HCT116 (cell line): ENCODE measurements around the gene CLN6. TPM values are rescaled to one million over a fixed set of nuclear protein-coding genes. Genes with fewer than 3 reads are reported as not detected.

Experiments
- ATAC-seq: fragments of 200-7000 bp; cut with Tn5 transposase; 2 replicates; pipeline ENCODE4 v1.9.1; 2020; ENCODE audit warnings: mild to moderate bottlenecking, moderate library complexity
- BruUV-seq: library from RNA; stranded (reverse); fragments of 400-500 nt; replicated peaks from 2 replicates; lab custom pipeline; 2021; lab: Mats Ljungman, UMichigan
- CTCF ChIA-PET: fragments of 300-600 bp; sonication (Branson Sonifier 250); formaldehyde crosslinking; loops from one replicate; lab custom pipeline; 2021; ENCODE audit warnings: antibody characterized with exemption; lab: Charles Lee
- POLR2A ChIA-PET: fragments of 300-600, 350-600 bp; sonication (Branson Sonifier 250); formaldehyde crosslinking; loops from one replicate; lab custom pipeline; 2021; ENCODE audit warnings: antibody characterized with exemption; lab: Charles Lee
- RAD21 ChIA-PET, 2 experiments: fragments of 300-600 bp; sonication (Branson Sonifier 250); formaldehyde crosslinking; loops; one replicate each; lab custom pipeline; 2023; ENCODE audit warnings: low total read pairs in 2 of 2; ENCODE audit not compliant: uncharacterized antibody in 2 of 2, unreplicated experiment in 2 of 2, low non-redundant PET in 1 of 2; lab: Charles Lee
- DNase-seq: peaks from one replicate; pipeline ENCODE4 v3.0.0-alpha.2; 2010; ENCODE audit warnings: low read depth, low spot score
- H2AFZ ChIP-seq: fragments of 200-600 bp; shearing (Covaris generic), sonication (generic); 2 replicates; pipeline ENCODE4 v1.6.1; 2017; ENCODE audit warnings: low read depth, mixed run types, mixed read lengths, antibody characterized with exemption, low read length; ENCODE audit not compliant: poor library complexity, severe bottlenecking
- H3K27ac ChIP-seq: 2 replicates; pipeline ENCODE4 v1.5.1; 2012; ENCODE audit warnings: low read depth, low read length
- H3K27me3 ChIP-seq: fragments of 200-600 bp; sonication (generic); 2 replicates; pipeline ENCODE4 v1.6.1; 2016; ENCODE audit warnings: mixed run types, low read length, mixed read lengths; ENCODE audit not compliant: insufficient read depth
- H3K36me3 ChIP-seq, 2 experiments: fragments of 200-500 bp in 1 of 2; fragments of 200-600 bp in 1 of 2; sonication (Bioruptor generic) in 1 of 2; sonication (generic) in 1 of 2; 2 replicates each; pipeline versions ENCODE4 v1.5.1 to v1.6.1; 2014 to 2016; ENCODE audit warnings: low read length in 2 of 2, inconsistent platforms in 1 of 2, mixed read lengths in 1 of 2, mixed run types in 1 of 2; ENCODE audit not compliant: insufficient read depth in 2 of 2, control insufficient read depth in 1 of 2
- H3K4me1 ChIP-seq, 2 experiments: fragments of 200-600 bp in 1 of 2; sonication (generic) in 1 of 2; 2 replicates each; pipeline versions ENCODE4 v1.5.1 to v1.6.1; 2012 to 2017; ENCODE audit warnings: low read length in 2 of 2, inconsistent platforms in 1 of 2, mild to moderate bottlenecking in 1 of 2, mixed read lengths in 1 of 2, mixed run types in 1 of 2, moderate library complexity in 1 of 2; ENCODE audit not compliant: insufficient read depth in 2 of 2, control insufficient read depth in 1 of 2
- H3K4me2 ChIP-seq: fragments of 200-600 bp; sonication (generic); 2 replicates; pipeline ENCODE4 v1.6.1; 2017; ENCODE audit warnings: mixed run types, low read length, mixed read lengths
- H3K4me3 ChIP-seq, 2 experiments: fragments of 200-600 bp in 1 of 2; sonication (generic) in 1 of 2; replicated peaks in 1 of 2; 2 replicates each; pipeline ENCODE4 v1.5.1; 2011 to 2016; ENCODE audit warnings: low read length in 2 of 2, control low read depth in 1 of 2, low read depth in 1 of 2, mild to moderate bottlenecking in 1 of 2, mixed read lengths in 1 of 2, mixed run types in 1 of 2
- H3K79me2 ChIP-seq: fragments of 200-600 bp; sonication (generic); 2 replicates; pipeline ENCODE4 v1.6.1; 2017; ENCODE audit warnings: mild to moderate bottlenecking, mixed run types, low read length, moderate library complexity, mixed read lengths; ENCODE audit not compliant: insufficient read depth
- H3K9ac ChIP-seq: fragments of 200-600 bp; sonication (generic); 2 replicates; pipeline ENCODE4 v1.6.1; 2016; ENCODE audit warnings: low read length, mixed read lengths
- H3K9me2 ChIP-seq: fragments of 200-600 bp; sonication (generic), shearing (Covaris generic); 2 replicates; pipeline ENCODE4 v1.6.1; 2017; ENCODE audit warnings: mixed run types, mild to moderate bottlenecking, moderate library complexity; ENCODE audit not compliant: insufficient read depth
- H3K9me3 ChIP-seq, 2 experiments: fragments of 200-500 bp in 1 of 2; fragments of 200-600 bp in 1 of 2; sonication (Bioruptor generic) in 1 of 2; sonication (generic) in 1 of 2; 2 replicates each; pipeline ENCODE4 v1.6.1; 2014 to 2017; ENCODE audit warnings: low read length in 2 of 2, mixed read lengths in 2 of 2, inconsistent platforms in 1 of 2, low read depth in 1 of 2, mild to moderate bottlenecking in 1 of 2, mixed run types in 1 of 2, moderate library complexity in 1 of 2; ENCODE audit not compliant: control insufficient read depth in 1 of 2, insufficient read depth in 1 of 2
- H4K20me1 ChIP-seq: fragments of 200-600 bp; sonication (generic), shearing (Covaris generic); 2 replicates; pipeline ENCODE4 v1.6.1; 2017; ENCODE audit warnings: mixed run types, mild to moderate bottlenecking, moderate library complexity; ENCODE audit not compliant: insufficient read depth
- ATF3 ChIP-seq: IDR thresholded peaks from 2 replicates; pipeline ENCODE4 v1.6.1; 2012
- CBX3 ChIP-seq: IDR thresholded peaks from 2 replicates; pipeline ENCODE4 v1.6.1; 2012; ENCODE audit warnings: low read depth
- CEBPB ChIP-seq: IDR thresholded peaks from 2 replicates; pipeline ENCODE4 v1.6.1; 2012; ENCODE audit warnings: low read depth
- CTCF ChIP-seq, 3 experiments: fragments of 200-600 bp in 1 of 3; sonication (generic) in 1 of 3; IDR thresholded peaks in 2 of 3; conservative IDR thresholded peaks in 1 of 3; 2 replicates each; pipeline ENCODE4 v1.5.1; 2012 to 2017; ENCODE audit warnings: low read depth in 2 of 3, low read length in 2 of 3, antibody characterized with exemption in 1 of 3, borderline replicate concordance in 1 of 3, control low read depth in 1 of 3, mild to moderate bottlenecking in 1 of 3, mixed read lengths in 1 of 3, mixed run types in 1 of 3, moderate library complexity in 1 of 3; ENCODE audit not compliant: insufficient read depth in 1 of 3
- EGR1 ChIP-seq: IDR thresholded peaks from 2 replicates; pipeline ENCODE4 v1.6.1; 2012; ENCODE audit warnings: low read depth
- EZH2phosphoT487 ChIP-seq: fragments of 200-600 bp; IDR thresholded peaks from 2 replicates; pipeline ENCODE4 v1.6.1; 2018; ENCODE audit warnings: antibody characterized with exemption, borderline replicate concordance
- FOSL1 ChIP-seq: IDR thresholded peaks from 2 replicates; pipeline ENCODE4 v1.6.1; 2012; ENCODE audit warnings: low read depth
- JUND ChIP-seq: IDR thresholded peaks from 2 replicates; pipeline ENCODE4 v1.6.1; 2012
- MAX ChIP-seq: IDR thresholded peaks from 2 replicates; pipeline ENCODE4 v1.6.1; 2012
- POLR2AphosphoS5 ChIP-seq: IDR thresholded peaks from 2 replicates; pipeline ENCODE4 v1.6.1; 2011; ENCODE audit warnings: mild to moderate bottlenecking, low read depth, low read length, moderate library complexity
- RAD21 ChIP-seq: IDR thresholded peaks from 2 replicates; pipeline ENCODE4 v1.6.1; 2012; ENCODE audit warnings: low read depth, mild to moderate bottlenecking
- REST ChIP-seq: IDR thresholded peaks from 2 replicates; pipeline ENCODE4 v1.6.1; 2012; ENCODE audit warnings: low read depth
- SP1 ChIP-seq: IDR thresholded peaks from 2 replicates; pipeline ENCODE4 v1.6.1; 2012; ENCODE audit warnings: low read depth
- ZBTB33 ChIP-seq: IDR thresholded peaks from 2 replicates; pipeline ENCODE4 v1.6.1; 2011; ENCODE audit warnings: mild to moderate bottlenecking, low read length, moderate library complexity; ENCODE audit not compliant: insufficient replicate concordance; ENCODE audit errors: extremely low read depth
- intact Hi-C: fragments of 100-400 bp; cut with micrococcal nuclease; formaldehyde crosslinking; loops from 2 replicates; pipeline ENCODE4 v1.10.0; 2022
- total RNA-seq: library from RNA; stranded (reverse); gene quantifications from one replicate; pipeline ENCODE4 v1.2.1, GENCODE V29; 2021; ENCODE audit not compliant: unreplicated experiment

CLN6 gene
- total RNA-seq, 1 experiment from 2014 or later = 44.1 TPM

GRCh38 chr15:68268405-68268804 is 38.9 kb upstream of the CLN6 start (continued):
- TF ChIP-seq CTCF (IDR thresholded peaks at IDR 0.05 in 2 of 3, conservative IDR thresholded peaks at IDR 0.05 in 1 of 3; ENCODE audit: borderline replicate concordance in 1 of 3, insufficient read depth in 1 of 3, low read depth in 2 of 3, low read length in 2 of 3) = no peak

- BruUV-seq = no TSS peak
- Histone ChIP-seq H3K4me3 (no peak overlapping the region), H3K9me3 (no peaks in the 10 kb centered on the region), H2AFZ (no peak overlapping the region), H3K79me2 (no peaks in the 10 kb centered on the region), H3K9ac (no peak overlapping the region), H3K4me1 (peaks cover 4% of the 10 kb centered on the region in 2 experiments), H3K9me2 (no peaks in the 10 kb centered on the region), H3K4me2 (no peak overlapping the region), H3K27ac (no peak overlapping the region), H4K20me1 (no peaks in the 10 kb centered on the region), H3K36me3 (no peaks in the 10 kb centered on the region), H3K27me3 (no peaks in the 10 kb centered on the region)
- DNase-seq (no peak), ATAC-seq (no peak)
- ChIA-PET POLR2A (interaction anchor here (2.9 kb wide), 1 partner anchor 11 kb away, joined by 9 read pairs; the partner anchor contains the start of gene FEM1B), RAD21 (no interaction called here), CTCF (interaction anchor here (3.1 kb wide), 1 partner anchor 13 kb away, joined by 8 read pairs; no protein-coding TSS in a partner anchor)
- intact Hi-C loops = no loop called here
- TF ChIP-seq FOSL1 = no peak
- TF ChIP-seq REST = no peak
- TF ChIP-seq SP1 = no peak
- TF ChIP-seq POLR2AphosphoS5 = no peak
- TF ChIP-seq JUND = no peak
- no peak for TF ChIP-seq MAX
- TF ChIP-seq EZH2phosphoT487 = no peak
- no peak for TF ChIP-seq ATF3
- TF ChIP-seq RAD21 = no peak
- TF ChIP-seq CBX3 = no peak
- TF ChIP-seq CEBPB = no peak
- TF ChIP-seq CTCF (IDR thresholded peaks at IDR 0.05 in 2 of 3, conservative IDR thresholded peaks at IDR 0.05 in 1 of 3; ENCODE audit: borderline replicate concordance in 1 of 3, insufficient read depth in 1 of 3, low read depth in 2 of 3, low read length in 2 of 3) = no peak
- TF ChIP-seq ZBTB33 = no peak
- no peak for TF ChIP-seq EGR1
These were observed 36.1 kb upstream of the CLN6 start for GRCh38 chr15:68265674-68266073.
